CD4-positive, alpha-beta T cell treated with Interleukin-10 for 1 hour (primary cell): ENCODE data around the gene DZIP1.
A peak's percentile ranks its signal among the peaks of the same experiment; 100 is the strongest.

Experiments
- DNase-seq: peaks from one replicate; pipeline ENCODE4 v3.0.0-alpha.2; 2020

Gene DZIP1

DNA sequence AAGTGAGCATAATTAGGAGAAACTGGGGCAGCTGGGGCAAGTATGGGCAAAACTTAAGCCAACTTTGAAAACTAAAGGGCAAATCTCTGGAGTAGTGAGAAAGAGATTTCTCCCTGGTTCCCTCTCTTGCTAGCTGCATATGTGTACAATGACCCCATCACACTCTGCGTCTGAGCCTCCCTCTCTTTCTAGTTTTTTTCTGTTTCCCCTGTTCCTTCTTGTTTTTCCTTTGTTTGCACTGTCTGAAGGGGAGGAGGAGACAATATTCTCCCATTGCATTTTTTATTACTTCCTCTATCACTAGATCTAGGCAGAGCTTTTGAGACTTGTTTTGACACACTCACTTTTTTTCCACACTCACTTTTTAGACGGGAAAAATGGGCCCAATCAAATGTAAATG lies 103.2 kb downstream of the DZIP1 start:
- no peak for DNase-seq

DNA sequence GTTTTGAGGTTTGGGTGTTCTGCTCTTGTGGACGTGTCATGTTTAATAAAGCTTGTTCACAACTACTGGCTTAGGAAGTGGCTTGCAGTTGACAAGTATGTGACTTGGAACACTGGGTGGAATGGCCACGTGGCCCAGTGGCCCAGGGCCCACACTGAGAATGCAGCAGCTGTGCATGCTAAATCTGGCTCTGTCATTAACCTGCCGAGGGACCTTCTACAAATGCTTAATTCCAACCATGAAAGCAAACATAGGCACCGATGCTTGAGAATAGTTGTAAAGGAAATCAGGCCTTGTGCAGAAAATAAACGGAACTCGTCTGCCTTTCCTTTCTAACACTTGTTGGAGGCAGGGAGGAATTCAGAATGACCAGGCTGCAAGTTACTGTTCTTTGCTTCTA lies 103.6 kb downstream of the DZIP1 start:
- no peak for DNase-seq

DNA sequence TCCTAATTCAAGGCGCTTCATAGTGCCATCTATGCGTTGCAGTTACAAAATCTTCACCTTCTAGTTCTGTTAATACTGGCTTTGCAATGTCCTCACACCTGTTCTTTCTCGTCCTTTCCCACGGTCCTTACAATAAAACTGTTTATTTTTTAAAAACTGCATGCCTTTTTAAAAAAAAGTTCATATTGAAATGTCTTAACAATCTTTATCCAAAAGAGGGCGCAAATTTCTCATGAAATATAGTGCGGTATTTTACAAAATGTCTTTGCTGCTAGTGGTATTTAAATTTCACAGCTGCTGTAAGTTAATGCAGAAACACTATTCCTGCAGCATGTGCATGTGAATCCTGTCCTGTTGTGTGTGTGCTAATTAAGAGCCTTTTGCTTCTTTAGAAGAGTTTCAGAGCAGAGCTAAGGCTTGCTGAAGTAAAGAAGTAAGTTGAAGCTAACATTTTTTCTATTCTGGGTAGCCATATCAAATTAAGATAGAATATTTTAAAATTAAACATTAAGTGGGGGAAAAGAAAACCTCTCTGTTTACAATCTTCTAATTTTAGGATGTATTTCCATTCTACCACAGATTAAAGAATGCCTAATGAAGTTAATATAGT lies 107.8 kb downstream of the DZIP1 start:
- peak; percentile 11 for DNase-seq

DNA sequence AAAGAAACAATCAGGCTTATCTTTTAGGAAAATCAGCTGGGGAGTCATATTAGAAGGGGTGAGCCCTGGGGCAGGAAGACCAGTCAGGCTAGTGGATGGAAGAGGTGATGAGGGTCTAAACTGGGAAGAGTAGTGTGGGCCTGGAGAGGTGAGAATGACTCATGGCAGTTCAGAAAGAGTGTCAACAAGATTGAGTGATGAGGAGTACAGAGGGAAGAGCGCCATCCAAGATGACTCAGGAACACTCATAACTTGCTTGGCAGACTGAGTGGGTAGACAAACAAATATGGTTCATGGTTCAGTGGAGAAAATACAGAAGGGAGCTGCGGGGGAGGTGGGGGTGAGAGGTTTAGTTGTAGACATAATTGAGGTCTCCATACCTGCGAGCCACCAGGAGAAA lies 109.3 kb downstream of the DZIP1 start:
- DNase-seq, result no peak

DNA sequence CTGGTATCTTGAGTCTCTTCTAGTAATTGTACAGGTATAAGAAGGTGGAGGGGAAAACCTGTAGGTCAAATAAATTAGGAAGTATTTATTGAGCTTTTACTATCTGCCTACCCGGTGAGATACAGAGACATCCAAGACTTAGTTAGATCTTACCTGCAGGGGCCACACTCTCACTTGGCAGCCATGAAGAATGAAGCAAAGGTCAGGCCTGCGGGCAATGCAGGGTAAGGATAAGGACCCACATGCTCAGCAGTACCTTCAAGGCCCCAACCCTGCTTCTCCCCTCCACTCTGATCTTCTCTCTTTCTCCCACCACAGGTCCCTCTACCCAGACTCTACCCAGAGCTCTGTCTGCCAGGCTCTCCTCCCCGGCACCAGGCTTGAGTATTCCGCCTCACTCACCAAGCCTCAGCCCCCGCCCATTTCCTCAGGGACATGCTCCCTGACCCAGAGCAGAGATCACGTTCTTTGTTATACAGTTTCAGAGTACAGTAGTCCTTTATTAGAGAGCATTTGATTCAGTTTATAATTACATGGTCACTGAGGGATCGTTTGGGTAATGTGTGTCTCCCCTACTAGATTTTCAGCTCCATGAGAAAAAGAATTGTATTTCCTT lies 110.9 kb downstream of the DZIP1 start:
- DNase-seq, result no peak

DNA sequence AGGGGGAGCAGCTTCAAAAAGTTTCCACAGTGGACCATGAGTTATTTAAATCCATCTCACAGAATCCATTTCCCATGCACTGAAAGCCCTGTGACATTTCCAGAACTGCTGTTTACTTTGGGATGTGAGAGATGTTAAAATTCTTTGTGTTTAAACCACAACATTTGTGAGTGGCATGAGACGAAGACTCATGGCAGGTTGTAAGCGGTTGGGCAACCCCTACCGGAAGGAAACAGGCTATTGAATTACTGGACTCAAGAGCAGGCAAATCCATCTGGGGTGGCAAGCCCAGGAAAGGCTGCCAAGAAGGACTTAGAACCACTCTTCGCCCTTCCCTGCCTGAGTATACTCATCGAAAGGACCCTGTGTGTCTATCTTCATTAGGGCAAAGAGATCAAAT lies 114.3 kb downstream of the DZIP1 start:
- DNase-seq, result no peak
